WERI-Rb-1 (cell line): ENCODE data around the gene SPHK2.

Source experiments
- DNase-seq: peaks from one replicate; pipeline ENCODE4 v3.0.0-alpha.2; 2020
- H3K27ac ChIP-seq: fragments of 250-450 bp; sonication (Bioruptor Pico); 2 replicates; pipeline ENCODE4 v1.5.1; 2020; ENCODE audit warnings: mild to moderate bottlenecking, moderate library complexity
- H3K27me3 ChIP-seq: fragments of 250-450 bp; sonication (Bioruptor Pico); 2 replicates; pipeline ENCODE4 v1.5.1; 2021; ENCODE audit warnings: mild to moderate bottlenecking, low read depth, moderate library complexity; ENCODE audit not compliant: insufficient read depth, severe bottlenecking
- H3K36me3 ChIP-seq: fragments of 250-450 bp; sonication (Bioruptor Pico); 2 replicates; pipeline ENCODE4 v1.5.1; 2020; ENCODE audit warnings: mild to moderate bottlenecking, moderate library complexity
- H3K4me3 ChIP-seq: 2 replicates; pipeline ENCODE4 v1.5.1; 2011; ENCODE audit warnings: low read depth, mild to moderate bottlenecking, control low read depth, low read length
- H3K9me3 ChIP-seq: fragments of 250-450 bp; sonication (Bioruptor Pico); 2 replicates; pipeline ENCODE4 v1.5.1; 2021; ENCODE audit warnings: mild to moderate bottlenecking, moderate library complexity; ENCODE audit not compliant: severe bottlenecking
- CTCF ChIP-seq: IDR thresholded peaks from 2 replicates; pipeline ENCODE4 v1.5.1; 2011; ENCODE audit warnings: low read depth, mild to moderate bottlenecking, control low read depth, inconsistent platforms, low read length

SPHK2 gene

GRCh38 chr19:48625891-48626327, 6.6 kb downstream of the SPHK2 start:
- H3K4me3 ChIP-seq: no peak overlapping the region
- TF ChIP-seq CTCF: no peak
- no peak for DNase-seq
- no peak overlapping the region for H3K27ac ChIP-seq
- H3K36me3 ChIP-seq: peaks cover 29% of the 10 kb centered on the region
- H3K27me3 ChIP-seq: no peaks in the 10 kb centered on the region
- no peaks in the 10 kb centered on the region for H3K9me3 ChIP-seq

- no peak for DNase-seq
- H3K9me3 ChIP-seq: no peaks in the 10 kb centered on the region
- peaks cover 38% of the 10 kb centered on the region for H3K36me3 ChIP-seq
- no peak overlapping the region for H3K4me3 ChIP-seq
- H3K27me3 ChIP-seq: no peaks in the 10 kb centered on the region
- H3K27ac ChIP-seq: no peak overlapping the region
- TF ChIP-seq CTCF: no peak
Measured at GRCh38 chr19:48627201-48627864, 8.0 kb downstream of the SPHK2 start.

- no peak for DNase-seq
- no peak for TF ChIP-seq CTCF
- Histone ChIP-seq H3K4me3 (no peak overlapping the region), H3K9me3 (no peaks in the 10 kb centered on the region), H3K36me3 (peaks cover 41% of the 10 kb centered on the region), H3K27ac (no peak overlapping the region), H3K27me3 (no peaks in the 10 kb centered on the region)
Measured at GRCh38 chr19:48627865-48628314, 8.6 kb downstream of the SPHK2 start.

- H3K4me3 ChIP-seq: no peak overlapping the region
- no peak overlapping the region for H3K27ac ChIP-seq
- TF ChIP-seq CTCF: no peak
- peaks cover 41% of the 10 kb centered on the region for H3K36me3 ChIP-seq
- no peak for DNase-seq
- no peaks in the 10 kb centered on the region for H3K27me3 ChIP-seq
- H3K9me3 ChIP-seq: no peaks in the 10 kb centered on the region
Measured at GRCh38 chr19:48628486-48629296, 9.4 kb downstream of the SPHK2 start.

- Histone ChIP-seq H3K4me3 (no peak overlapping the region), H3K9me3 (no peaks in the 10 kb centered on the region), H3K27ac (no peak overlapping the region), H3K36me3 (peaks cover 41% of the 10 kb centered on the region), H3K27me3 (no peaks in the 10 kb centered on the region)
- no peak for DNase-seq
- no peak for TF ChIP-seq CTCF
Measured at GRCh38 chr19:48629297-48629598, 9.9 kb downstream of the SPHK2 start.
